Fibroblast of skin of left quadriceps (primary cell): ENCODE results near the gene SLC16A11.

Experiments
- DNase-seq, 2 experiments: peaks; one replicate each; pipeline ENCODE4 v3.0.0-alpha.2; 2013; ENCODE audit warnings: low read depth in 2 of 2

Gene SLC16A11

DNA sequence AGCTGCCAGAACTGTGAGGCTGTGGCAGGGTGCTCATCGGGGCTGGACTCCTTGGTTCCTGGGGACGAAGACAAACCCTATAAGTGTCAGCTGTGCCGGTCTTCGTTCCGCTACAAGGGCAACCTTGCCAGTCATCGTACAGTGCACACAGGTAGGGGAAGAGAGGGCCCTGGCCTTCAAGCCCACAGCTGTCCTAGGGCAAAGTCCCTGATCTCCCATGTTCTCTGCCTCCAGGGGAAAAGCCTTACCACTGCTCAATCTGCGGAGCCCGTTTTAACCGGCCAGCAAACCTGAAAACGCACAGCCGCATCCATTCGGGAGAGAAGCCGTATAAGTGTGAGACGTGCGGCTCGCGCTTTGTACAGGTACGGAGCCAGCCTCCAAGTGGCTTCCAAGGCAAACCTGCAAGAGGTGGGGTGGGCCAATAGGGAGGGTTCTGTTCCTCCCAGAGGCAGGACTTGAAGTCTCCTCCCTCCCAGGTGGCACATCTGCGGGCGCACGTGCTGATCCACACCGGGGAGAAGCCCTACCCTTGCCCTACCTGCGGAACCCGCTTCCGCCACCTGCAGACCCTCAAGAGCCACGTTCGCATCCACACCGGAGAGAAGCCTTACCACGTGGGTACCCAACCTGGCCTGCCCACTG is 17.3 kb downstream of the SLC16A11 start:
- no peak for DNase-seq

DNA sequence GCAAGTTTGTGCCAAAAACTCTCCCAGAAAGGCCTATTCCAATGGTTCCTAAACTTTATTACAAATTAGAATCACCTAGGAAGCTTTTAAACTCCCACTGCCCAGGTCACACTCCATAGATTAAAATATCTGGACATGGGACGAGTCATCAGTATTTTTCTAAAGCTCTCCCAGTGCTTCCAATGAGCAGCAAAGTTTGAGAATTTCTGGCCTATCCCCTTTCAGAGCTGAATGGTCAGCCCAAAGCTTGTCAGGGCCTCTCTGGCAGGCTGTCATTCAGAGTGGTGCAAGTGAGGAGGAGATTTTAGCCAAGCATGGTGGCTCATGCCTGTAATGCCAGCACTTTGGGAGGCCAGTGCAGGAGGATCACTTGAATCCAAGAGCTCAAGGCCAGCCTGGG is 18.6 kb downstream of the SLC16A11 start:
- DNase-seq: no peak

- no peak for DNase-seq
These were observed 19.5 kb downstream of the SLC16A11 start for GRCh38 chr17:7024402-7024785.

GRCh38 chr17:7023576-7024401 is 20.1 kb downstream of the SLC16A11 start:
- DNase-seq: peak in 1 of 2 experiments; percentile 51

- DNase-seq: no peak
These were observed 20.9 kb downstream of the SLC16A11 start, which contains the start of gene BCL6B for GRCh38 chr17:7022781-7023571. Gene BCL6B, plus strand, starts transcription at chr17:7023050. Its CDS starts 622 bp downstream, at chr17:7023672.

- DNase-seq: peak in 1 of 2 experiments; percentile 32
These were observed 21.7 kb downstream of the SLC16A11 start for GRCh38 chr17:7021993-7022778.

- DNase-seq: no peak
These were observed 22.8 kb downstream of the SLC16A11 start for GRCh38 chr17:7020894-7021664.

DNA sequence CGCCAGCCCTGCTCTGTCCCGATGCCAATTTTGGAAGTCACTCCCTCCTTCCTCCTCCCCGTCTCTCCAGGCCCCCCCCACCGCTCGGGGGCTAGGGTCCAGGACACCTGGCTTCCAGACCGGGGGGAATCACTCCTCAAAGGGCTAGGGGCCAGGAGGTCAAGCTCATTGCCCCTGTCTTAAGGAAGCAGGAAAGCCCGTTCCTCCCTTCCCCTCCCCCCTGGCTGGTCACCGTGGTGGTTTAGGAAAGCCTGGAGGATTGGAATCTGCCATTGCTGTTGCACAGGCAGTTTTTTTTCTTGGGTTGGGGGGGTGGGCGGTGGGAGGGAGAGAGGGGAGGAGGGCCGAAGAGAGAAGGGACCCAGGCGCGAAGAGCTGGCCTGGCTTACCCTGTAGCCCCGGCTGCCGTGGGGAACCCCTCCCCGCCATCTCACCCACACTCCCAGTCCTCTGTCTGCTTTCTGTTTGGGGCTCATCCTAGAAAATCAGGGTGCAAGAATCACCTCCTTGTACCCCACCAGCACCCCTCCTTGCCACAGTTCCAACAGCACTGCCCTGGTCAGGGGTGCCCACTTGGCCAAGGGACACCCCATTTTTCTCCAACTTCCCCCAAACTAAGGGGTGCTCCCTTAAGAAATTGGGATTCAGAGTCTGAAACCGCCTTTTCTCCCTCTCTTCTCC is 23.9 kb downstream of the SLC16A11 start:
- DNase-seq: peak in 1 of 2 experiments; percentile 20

DNA sequence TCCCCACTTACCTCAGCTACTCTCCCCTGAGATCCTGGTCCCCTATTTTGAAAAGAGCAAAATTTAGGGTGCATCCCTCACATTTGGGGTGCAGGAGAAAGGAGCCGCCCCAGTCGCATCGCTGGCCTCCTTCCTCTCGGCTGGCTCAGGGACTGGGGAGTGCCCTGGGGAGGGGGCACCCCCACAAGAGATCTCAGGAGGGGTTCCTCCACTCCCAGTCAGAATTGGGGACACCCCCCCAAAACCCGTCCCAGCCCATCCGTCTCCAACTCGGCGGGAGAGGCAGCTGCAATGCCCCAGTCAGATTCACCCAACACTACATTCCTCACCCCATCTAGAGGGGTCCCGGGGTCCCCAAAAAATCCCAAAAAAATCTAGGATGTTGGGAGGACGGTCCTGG is 24.5 kb downstream of the SLC16A11 start:
- DNase-seq: no peak

- no peak for DNase-seq
These were observed 25.4 kb downstream of the SLC16A11 start for GRCh38 chr17:7018331-7018964.

DNA sequence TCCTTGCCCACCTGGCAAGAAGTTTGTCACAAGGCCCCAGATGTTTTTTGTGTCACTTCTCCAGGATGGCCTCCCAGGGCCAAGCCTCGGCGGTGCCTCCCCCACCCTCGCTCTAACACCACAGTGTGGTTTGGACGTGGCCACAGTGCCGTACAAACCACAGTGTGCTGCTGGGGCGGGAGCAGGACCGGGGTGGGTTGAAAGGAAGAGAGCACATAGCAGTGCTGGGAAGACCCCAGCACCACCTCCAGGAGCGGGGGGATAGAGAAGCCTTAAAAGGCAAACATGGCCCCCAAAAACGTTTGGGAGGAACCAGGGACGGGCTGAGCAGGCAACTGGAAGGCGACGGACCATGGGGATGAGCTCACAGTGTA is 26.1 kb downstream of the SLC16A11 start:
- DNase-seq: no peak

DNA sequence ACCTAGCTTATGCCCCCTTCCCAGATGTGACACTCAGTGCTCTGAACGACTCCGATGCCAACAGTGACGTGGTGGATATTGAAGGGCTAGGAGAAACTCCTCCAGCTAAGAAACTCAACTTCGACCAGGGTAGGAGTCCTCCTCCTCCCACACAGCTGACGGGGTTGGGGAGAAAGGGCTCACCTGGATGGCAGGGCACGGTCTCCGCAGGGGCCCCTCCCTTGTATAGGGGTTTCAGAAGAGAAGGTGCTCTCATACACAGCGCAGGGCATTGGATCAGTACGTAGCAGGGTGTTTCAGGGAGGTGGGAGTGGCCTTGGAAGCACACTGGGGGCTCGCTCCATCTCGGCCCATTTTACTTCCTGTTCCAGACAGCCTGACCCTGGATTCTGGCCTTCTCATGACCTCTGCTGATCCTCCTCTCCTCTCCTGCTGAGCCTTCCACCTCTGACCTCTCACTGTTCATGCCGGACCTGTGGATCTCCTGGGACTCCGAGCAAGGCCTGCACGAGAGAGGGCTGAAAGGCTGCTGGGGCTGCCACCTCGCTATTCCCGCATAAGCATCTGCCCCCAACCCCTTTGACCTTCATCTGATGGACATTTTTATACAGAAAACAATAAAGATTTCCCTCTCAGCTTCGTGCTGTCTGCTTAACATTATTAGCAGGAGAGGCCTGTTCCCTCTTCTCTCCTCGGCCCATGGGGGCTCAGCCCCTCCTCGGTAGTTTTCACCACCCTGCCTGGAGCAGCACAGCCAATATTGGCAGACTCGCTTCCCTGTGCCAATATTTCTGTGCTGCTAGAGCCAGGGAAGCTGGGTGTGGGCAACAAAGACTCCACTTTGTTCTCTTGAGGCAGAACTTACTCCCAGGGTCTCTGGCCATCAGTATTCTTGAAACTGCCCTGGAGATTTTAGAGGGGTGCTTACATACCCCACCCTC is 26.7 kb downstream of the SLC16A11 start:
- DNase-seq: no peak

- no peak for DNase-seq
These were observed 27.5 kb downstream of the SLC16A11 start for GRCh38 chr17:7016418-7016817.

DNA sequence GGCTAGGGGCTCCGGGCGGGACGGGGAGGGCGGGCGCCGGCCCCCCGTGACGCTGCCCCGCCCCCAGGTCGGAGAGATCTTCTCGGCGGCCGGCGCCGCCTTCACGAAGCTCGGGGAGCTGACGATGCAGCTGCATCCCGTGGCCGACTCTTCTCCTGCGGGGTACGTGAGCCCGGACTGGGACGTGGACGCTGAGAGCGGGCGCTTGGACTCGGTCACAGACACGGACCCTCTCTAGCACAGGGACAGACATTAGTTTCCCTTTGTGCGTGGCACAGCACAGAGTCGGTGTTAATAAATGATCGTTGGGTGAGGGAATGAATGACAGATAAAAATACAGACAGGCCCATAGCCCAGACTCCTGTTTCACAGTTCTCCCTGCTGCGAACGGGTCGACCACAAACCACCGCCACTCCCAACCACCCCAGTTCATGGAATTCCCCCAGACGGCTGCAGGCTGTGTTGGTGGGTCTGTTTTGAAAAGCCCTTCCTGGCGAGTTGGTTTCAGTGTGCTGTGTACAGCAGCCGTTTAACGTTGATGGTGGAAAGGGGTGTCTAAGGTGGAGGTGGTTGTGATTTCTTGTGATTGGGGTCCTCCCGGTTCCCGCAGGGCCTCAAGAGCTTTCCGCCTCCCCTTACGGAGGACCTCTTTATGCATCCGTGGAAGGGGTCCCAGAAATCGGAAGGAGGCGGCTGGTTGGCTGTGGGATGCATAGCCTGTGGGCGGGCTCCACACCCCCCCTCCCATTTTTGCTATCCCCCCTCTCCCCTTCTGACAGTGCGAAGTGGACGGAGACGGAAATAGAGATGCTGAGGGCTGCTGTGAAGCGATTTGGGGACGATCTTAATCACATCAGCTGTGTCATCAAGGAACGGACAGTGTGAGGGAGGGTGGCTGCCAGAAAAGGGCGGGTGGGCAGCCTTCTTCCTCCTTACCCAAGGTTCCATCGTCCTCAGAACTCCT is 28.6 kb downstream of the SLC16A11 start:
- peak in 1 of 2 experiments; percentile 14 for DNase-seq

DNA sequence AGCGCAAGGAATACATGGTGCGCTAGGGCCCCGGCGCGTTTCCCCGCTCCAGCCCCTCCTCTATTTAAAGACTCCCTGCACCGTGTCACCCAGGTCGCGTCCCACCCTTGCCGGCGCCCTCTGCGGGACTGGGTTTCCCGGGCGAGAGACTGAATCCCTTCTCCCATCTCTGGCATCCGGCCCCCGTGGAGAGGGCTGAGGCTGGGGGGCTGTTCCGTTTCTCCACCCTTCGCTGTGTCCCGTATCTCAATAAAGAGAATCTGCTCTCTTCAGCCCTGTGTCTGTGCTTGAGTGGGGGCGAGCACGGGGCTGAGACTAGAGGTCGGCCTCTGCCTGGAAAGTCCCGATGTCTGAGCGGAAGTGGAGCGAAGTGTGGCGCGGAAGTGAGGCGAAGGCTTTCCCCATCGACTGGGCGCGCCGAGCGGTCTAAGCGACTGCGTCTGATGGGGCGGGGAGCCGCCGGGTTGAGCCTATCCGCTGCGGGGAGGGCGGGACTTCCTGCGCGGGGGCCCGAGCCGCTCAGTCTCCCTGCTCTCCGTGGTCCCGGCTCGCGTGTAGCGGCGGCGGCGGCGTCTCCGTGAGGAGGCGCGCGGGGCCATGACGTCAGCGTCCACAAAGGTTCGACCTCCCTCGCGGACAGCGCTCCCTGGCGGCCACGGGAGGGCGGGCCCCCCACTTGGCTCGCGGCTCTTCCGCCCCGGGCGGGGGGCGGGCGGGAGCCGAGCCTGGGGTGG is 29.5 kb downstream of the SLC16A11 start:
- peak; percentile 93 to 94 for DNase-seq

DNA sequence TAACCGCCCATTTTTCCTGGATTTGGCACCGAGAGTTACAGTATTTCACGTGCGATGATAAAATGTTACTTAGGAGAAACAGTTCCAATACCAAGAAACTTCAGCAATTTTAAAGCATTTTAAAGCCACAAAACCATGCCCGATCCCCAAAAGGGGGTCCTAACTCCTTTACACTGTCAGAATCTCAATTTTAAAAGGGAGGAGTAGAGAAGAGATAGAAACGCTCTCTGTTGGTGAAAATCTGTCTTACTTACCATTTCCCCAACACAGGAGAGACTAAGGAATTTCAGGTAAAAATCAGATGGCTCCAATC is 32.0 kb downstream of the SLC16A11 start:
- DNase-seq: no peak

- no peak for DNase-seq
These were observed 32.5 kb downstream of the SLC16A11 start for GRCh38 chr17:7011415-7011814.
